ENCODE measurements around the gene SYP. TPM values are rescaled to one million over a fixed set of nuclear protein-coding genes. Genes with fewer than 3 reads are reported as not detected.
A peak's percentile ranks its signal among the peaks of the same experiment; 100 is the strongest.

The SYP gene
- total and polyA plus RNA-seq, 9 of the 15 experiments (the other 6 are each of a cell fraction or from before 2014, with no cell fraction given), result 0.48 to 5.1 (median 2.6) TPM

- TF ChIP-seq HNRNPH1 (optimal IDR thresholded peaks at IDR 0.05; ENCODE audit: low read depth, low read length), result no peak
- TF ChIP-seq, protein P1, sequence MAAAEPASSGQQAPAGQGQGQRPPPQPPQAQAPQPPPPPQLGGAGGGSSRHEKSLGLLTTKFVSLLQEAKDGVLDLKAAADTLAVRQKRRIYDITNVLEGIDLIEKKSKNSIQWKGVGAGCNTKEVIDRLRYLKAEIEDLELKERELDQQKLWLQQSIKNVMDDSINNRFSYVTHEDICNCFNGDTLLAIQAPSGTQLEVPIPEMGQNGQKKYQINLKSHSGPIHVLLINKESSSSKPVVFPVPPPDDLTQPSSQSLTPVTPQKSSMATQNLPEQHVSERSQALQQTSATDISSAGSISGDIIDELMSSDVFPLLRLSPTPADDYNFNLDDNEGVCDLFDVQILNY (CRISPR knock-in tag; IDR thresholded peaks at IDR 0.05), result no peak
- TF ChIP-seq CEBPZ (IDR thresholded peaks at IDR 0.05; ENCODE audit: borderline replicate concordance, low read depth, low read length), result no peak
- TF ChIP-seq PRDM10 (IDR thresholded peaks at IDR 0.05; ENCODE audit: partially characterized antibody), result peak; percentile 99
- TF ChIP-seq SMARCB1 (IDR thresholded peaks at IDR 0.05; ENCODE audit: insufficient read length, low read depth), result no peak
- TF ChIP-seq HNRNPLL (IDR thresholded peaks at IDR 0.05; ENCODE audit: low read depth, low read length, poor library complexity, severe bottlenecking), result peak; percentile 78
- TF ChIP-seq ZBTB33 (CRISPR knock-in tag; IDR thresholded peaks at IDR 0.05), result peak; percentile 67; the same call in 1 of the 2 replicates
- no peak for TF ChIP-seq ARID3B (CRISPR knock-in tag; IDR thresholded peaks at IDR 0.05; ENCODE audit: borderline replicate concordance)
These were observed 36.2 kb downstream of the SYP start (continued) for GRCh38 chrX:49163555-49164419.
